GF-D8 (cell line): Measurements from ENCODE around the gene SRPK2.

Experiments used
- DNase-seq: peaks from one replicate; lab custom pipeline; 2025; lab: John Stamatoyannopoulos, UW

SRPK2 gene

DNA sequence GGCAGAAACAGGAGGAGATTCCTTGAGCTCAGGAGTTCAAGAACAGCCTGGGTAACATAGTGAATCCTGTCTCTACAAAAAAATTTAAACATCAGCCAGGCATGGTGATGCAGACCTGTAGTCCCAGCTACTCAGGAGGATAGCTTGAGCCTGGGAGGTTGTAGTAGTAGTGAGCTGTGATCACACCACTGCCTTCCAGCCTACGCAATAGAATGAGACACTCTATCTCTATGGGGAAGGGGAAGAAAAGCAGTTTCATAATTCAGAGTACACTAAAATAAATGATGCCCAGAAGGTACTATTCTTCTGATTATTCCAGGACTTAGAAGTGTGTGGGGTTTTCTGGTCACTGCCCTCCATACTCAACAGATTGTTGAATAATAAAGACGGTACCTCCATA is 197.4 kb downstream of the SRPK2 start:
- DNase-seq, result no peak

GRCh38 chr7:105189859-105190492 is 198.7 kb downstream of the SRPK2 start:
- DNase-seq, result no peak

DNA sequence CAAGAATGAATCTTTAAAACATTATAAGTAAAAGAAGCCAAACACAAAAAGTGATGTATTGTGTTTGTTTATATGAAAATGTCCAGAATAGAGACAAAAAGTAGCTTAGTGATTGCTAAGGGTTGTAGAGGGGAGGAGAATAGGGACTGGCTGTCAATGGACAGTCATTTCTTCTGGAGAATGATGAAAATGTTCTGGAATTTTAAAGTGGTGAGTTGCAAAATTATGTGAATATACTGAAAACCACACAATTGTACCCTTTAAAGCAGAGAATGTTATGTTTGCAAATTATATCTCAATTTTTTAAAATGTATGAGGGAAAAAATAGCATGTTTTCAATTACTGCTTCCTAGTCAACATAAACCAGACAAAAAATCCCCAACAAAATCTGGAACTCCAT is 200.5 kb downstream of the SRPK2 start:
- no peak for DNase-seq

DNA sequence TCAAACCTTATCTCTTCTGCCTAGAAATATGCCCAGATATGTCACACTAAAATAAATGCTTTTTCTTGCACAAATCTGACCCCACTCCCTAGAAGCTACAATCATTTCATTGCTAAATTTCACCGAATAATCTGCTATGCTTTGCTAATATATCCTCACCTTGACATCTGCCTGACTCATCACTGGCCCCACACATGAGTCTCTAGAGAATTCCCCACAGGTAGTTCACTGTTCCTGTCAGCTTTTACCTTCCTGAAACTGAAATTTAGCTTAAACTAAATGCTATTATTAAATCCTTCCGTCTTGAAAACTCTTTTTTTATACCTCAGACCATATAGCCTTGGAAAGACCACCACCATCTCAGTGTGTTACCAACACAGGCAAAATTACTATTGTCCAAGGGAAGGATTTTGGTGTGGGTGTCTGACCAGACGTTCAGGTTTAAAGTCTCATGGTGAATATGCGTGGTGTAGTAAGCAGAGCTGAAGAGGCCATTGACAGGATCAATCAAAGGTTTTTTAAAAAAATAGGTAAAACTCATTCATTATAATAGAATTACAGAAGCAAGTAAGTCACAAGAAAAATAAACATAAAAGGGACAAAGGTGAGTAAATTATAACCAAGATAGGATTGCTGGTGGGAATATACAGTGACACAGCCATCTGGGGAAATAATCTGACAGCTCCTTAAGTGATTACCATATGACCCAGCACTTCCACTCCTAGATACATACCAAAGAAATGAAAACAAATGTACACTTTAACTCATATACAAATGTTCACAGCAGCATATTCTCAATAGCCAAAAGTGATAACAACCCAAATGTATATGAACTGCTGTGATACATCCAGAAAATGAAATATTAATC is 201.2 kb downstream of the SRPK2 start:
- DNase-seq, result no peak

- no peak for DNase-seq
Measured at GRCh38 chr7:105185290-105186010, 203.3 kb downstream of the SRPK2 start.

DNA sequence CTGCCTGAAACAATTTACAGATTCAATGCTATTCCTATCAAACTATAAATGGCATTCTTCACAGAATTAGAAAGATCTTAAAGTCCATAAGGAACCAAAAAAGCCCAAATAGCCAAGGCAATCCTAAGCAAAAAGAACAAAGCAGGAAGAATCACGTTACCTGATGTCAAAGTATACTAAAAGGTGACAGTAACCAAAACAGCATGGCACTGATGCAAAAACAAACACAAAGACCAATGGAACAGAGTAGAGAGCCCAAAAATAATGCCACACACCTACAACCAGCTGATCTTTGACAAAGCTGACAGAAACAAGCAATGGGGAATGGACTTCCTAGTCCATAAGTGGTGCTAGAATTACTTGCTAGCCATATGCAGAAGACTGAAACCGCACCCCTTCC is 208.7 kb downstream of the SRPK2 start:
- DNase-seq, result no peak

GRCh38 chr7:105178928-105179541 is 209.7 kb downstream of the SRPK2 start:
- DNase-seq, result no peak

- DNase-seq, result no peak
Measured at GRCh38 chr7:105178177-105178576, 210.5 kb downstream of the SRPK2 start.

GRCh38 chr7:105177026-105177425 is 211.7 kb downstream of the SRPK2 start:
- DNase-seq, result no peak

GRCh38 chr7:105173586-105173985 is 215.1 kb downstream of the SRPK2 start:
- no peak for DNase-seq

DNA sequence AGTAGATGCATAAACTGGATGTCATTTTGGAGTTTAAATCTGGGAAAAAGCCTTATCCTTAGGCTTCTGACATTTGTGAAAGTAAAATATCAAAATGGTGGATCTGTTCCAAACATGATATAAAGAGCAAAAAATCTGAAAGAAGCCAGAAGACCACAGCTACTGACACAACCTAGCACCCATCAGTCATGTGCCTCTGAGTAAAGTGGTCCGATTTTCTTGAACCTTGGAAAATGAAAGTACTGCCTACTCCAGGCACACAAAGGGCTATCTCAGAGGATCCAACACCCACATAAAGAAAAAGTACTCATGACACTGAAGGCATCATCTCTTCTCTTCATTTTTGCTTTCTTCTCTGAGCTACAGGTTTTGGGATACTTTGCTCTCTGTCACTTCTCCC is 224.0 kb downstream of the SRPK2 start:
- DNase-seq, result no peak

DNA sequence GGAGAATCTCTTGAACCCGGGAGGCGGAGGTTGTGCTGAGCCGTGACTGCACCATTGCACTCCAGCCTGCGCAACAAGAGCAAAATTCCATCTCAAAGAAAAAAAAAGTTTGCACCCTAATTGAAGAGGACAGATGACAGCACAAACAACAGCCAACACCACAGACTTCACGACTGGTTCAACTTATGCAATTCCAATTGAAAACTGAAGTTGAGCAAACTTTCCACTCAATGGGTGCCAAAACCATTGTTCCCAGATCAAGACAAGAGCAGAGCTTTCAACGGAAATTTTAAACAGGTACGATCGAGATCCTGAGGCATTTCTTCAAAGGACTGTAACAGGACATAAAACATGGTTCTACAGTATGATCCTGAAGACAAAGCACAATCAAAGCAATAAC is 225.0 kb downstream of the SRPK2 start:
- DNase-seq, result no peak

DNA sequence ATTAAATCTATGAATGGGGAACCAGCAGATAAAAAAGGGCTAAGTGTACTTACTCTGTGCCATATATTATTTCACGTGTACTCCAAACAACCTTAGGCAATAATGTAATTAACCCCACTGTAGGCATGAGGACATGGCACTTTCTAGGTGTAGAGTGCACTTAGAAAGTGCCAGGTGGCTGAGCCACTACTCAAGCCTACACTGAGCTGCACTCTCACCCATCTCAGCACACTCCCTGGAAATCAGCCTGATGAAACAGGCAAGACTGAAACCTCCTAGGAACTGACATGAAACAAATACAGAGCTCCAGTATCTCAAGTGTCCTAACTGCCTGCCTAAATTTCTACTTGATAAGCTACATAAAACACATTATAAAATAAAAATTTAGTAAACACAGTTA is 227.4 kb downstream of the SRPK2 start:
- no peak for DNase-seq

- no peak for DNase-seq
Measured at GRCh38 chr7:105157278-105157677, 231.4 kb downstream of the SRPK2 start.

DNA sequence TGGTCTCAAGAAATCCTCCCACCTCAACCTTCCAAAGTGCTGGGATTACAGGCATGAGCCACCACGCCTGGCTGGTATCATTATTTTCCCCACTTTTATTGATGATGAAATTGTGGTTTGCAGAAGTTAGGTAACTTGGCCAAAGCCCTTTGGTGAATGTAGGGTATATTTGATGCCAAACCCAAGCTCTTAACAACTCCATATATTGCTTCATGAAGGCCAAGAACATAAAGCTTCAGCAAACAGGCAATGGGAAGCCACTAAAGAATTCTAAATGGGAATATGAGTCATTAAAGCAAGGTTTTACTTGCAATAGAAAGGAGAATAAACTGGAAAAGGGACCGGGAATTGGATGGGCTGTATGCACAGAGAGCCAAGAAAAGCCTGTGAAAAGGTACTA is 232.0 kb downstream of the SRPK2 start:
- DNase-seq, result no peak

GRCh38 chr7:105154084-105154483 is 234.6 kb downstream of the SRPK2 start:
- no peak for DNase-seq

DNA sequence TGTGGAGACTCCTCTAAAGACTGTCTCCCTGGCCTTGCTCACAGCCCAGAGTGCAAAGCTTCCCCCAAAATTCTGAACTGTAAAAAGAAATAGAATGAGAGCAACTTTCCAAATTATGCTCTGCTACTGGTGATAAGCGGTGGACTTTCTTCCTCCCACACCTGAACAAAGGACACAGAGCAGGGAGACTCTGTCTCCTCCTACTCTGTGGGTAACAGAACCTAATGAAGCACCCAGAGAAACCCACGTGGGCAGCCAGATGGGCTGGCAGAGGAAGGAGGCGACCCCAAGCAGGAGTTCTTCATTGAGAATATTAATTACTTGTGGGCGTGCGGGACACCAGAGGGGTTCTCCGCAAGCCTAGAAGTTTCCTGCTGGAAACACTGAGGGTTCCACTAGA is 235.2 kb downstream of the SRPK2 start:
- no peak for DNase-seq

- no peak for DNase-seq
Measured at GRCh38 chr7:105151152-105151551, 237.6 kb downstream of the SRPK2 start.

GRCh38 chr7:105149827-105150226 is 238.9 kb downstream of the SRPK2 start:
- no peak for DNase-seq

DNA sequence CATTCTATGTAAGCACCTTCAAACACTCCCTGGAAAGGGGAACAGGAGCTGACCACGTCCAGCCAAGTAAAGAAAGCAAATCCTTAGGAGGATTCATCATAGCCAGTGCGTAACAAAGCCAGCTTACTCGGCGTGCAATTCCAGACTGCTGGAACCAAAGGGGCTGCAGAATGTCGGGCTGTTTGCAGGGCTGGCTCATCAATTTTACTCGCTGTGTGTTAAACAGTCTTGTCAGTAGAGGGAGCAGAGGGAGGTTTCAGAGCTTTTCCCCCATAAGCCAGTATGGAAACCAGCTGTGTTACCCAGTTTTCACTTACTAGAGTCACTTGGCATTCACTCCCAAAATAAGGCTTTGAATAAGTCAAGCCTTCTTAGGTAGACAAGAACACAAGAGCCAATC is 247.7 kb downstream of the SRPK2 start:
- no peak for DNase-seq

- DNase-seq, result no peak
Measured at GRCh38 chr7:105139381-105139780, 249.3 kb downstream of the SRPK2 start.

GRCh38 chr7:105137898-105138297 is 250.8 kb downstream of the SRPK2 start:
- no peak for DNase-seq

DNA sequence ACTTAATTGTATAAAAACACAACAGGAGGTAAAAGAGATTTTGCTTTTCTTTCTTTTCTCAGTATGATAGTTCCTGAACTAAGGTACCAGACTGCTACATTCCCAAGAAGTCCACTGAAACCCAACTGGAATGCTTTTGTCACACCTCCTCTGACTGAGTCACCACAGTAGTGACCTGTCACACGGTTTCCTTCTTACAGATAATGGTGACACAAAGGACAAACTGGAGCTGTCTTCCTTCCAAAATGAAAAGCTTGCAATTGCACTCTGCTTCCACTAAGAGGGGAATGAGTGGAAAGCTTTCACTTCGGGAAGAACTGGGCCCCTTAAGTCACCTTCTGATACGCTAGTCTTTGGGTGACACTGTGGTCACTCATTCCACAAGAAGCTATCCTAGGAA is 252.5 kb downstream of the SRPK2 start:
- DNase-seq, result no peak
